Stimulated activated naive CD8-positive, alpha-beta T cell treated with anti-CD3 and anti-CD28 coated beads, Interleukin-15, Interleukin-2, amounts not matched to agents 100 ng/mL and 50 ng/mL, for 24 hours (primary cell): ENCODE results near the gene MED13L.
"Not testable (repeated sequence)": the region's sequence is repeated elsewhere in the genome, so short reads cannot be mapped to it uniquely, and the experiment has no call there.

ENCODE experiments used
- H3K27ac Mint-ChIP-seq: one replicate; pipeline ENCODE4 v1.8.0; 2021; ENCODE audit warnings: mild to moderate bottlenecking, mixed read lengths
- H3K27me3 Mint-ChIP-seq: one replicate; pipeline ENCODE4 v1.8.0; 2021; ENCODE audit warnings: mixed read lengths
- H3K36me3 Mint-ChIP-seq: one replicate; pipeline ENCODE4 v1.8.0; 2021; ENCODE audit warnings: low read depth, mixed read lengths
- H3K4me1 Mint-ChIP-seq: one replicate; pipeline ENCODE4 v1.8.0; 2021; ENCODE audit warnings: low read depth, mixed read lengths
- H3K4me3 Mint-ChIP-seq: one replicate; pipeline ENCODE4 v1.8.0; 2021; ENCODE audit warnings: mild to moderate bottlenecking, mixed read lengths
- H3K9me3 Mint-ChIP-seq: one replicate; pipeline ENCODE4 v1.8.0; 2021; ENCODE audit warnings: mixed read lengths

The MED13L gene

DNA sequence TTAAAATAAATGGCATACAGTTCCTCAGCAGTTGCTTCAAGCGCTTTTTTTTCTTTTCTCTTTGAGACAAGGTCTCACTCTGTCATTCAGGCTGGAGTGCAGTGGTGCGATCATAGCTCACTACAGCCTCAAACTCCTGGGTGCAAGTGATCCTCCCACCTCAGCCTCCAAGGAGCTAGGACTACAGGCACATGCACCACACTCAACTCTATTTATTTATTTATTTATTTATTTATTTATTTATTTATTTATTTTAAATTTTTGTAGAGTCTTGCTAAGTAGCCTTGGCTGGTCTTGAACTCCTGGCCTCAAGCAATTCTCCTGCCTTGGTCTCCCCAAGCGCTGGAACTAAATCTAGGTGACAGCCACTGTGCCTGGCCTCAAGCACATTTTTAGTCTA is 132.0 kb downstream of the MED13L start:
- no peaks in the 10 kb centered on the region for H3K27me3 Mint-ChIP-seq
- H3K4me3 Mint-ChIP-seq, result no peak overlapping the region
- H3K36me3 Mint-ChIP-seq, result no peaks in the 10 kb centered on the region
- H3K4me1 Mint-ChIP-seq, result peaks cover 53% of the 10 kb centered on the region
- H3K9me3 Mint-ChIP-seq, result no peaks in the 10 kb centered on the region
- H3K27ac Mint-ChIP-seq, result no peak overlapping the region

DNA sequence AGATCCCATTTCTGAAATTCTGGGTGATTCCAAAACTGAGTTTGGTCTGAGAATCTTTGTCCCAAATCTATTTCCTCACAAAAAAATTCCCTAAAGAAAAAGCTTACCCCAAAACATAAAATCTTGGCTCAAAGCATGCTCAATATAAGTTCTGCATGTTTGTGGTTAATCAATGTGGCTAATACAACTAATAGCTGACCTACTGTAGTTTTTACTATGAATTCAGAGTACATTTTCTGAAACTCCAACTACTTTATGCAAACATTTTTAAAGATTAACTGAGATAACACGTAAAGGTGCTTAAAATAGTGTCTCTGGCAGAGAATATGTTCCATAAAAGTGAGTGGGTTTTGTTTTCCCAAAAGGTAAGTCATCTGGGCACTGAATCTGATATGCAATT is 133.1 kb downstream of the MED13L start:
- Mint-ChIP-seq H3K9me3 (no peaks in the 10 kb centered on the region), H3K4me3 (no peak overlapping the region), H3K4me1 (peaks cover 53% of the 10 kb centered on the region), H3K27me3 (no peaks in the 10 kb centered on the region), H3K36me3 (no peaks in the 10 kb centered on the region), H3K27ac (peak overlapping the region; percentile 78)

DNA sequence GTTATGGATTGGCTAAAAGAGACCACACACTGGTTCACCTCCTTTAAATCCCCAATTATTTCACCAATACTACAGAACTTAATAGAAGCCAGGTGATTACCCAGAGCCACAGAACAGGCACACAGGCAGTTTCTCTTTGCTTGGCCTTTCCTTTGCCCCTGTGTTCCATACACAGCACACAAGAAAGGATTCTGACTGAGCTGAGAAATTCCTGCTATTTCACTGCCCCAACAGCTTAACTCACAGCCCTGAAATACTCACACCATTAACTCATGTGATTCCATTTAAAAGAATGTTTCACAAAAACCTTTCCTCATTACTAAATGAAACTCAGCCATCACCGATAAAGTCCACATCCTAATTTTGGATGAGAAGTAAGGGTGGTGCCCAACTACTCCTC is 133.6 kb downstream of the MED13L start:
- Mint-ChIP-seq H3K36me3 (no peaks in the 10 kb centered on the region), H3K27me3 (no peaks in the 10 kb centered on the region), H3K27ac (peak overlapping the region; percentile 78), H3K9me3 (no peaks in the 10 kb centered on the region), H3K4me1 (peaks cover 51% of the 10 kb centered on the region), H3K4me3 (peak overlapping the region; percentile 24)

DNA sequence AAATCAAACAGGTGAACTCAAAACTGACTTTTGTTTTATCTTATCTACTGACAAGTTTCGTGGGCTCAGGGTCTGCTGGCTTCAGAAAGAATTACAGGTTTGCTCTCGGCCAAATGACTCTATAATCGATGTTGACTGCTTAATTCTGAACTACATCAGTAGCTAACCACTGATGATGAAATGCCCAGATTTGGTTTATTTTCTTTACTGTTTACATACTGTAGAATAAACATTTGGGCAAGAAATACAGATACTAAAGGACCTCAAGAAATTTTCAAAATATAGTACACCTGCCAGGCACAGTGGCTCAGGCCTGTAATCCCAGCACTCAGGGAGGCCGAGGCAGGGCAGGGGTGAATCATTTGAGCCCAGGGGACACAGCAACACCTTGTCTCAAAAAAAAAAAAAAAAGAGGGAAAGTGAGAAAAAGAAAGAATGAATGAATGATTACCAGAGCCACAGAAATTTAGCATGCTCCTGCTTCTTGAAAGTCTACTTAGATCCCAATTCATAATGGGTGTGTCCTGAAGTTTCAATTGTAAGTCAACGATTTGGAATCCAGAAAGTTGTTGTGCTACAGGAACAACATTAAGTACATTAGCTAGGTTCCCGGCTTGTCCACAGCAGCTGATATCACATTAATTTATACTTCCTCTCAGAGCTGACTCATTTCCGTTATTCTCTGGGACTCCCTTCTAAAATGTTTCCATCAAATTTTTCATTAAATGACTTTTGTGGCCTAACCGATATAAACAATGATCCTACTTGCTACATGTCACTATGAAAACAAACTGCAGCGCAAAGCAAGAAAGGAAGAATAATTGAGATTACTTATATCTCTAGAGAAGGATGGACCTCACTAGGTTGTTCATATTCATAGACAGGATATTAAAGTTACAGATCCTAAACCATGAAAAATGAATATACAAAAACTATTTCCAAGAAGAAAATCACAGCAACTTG is 134.3 kb downstream of the MED13L start:
- no peaks in the 10 kb centered on the region for H3K27me3 Mint-ChIP-seq
- peak overlapping the region; percentile 78 for H3K27ac Mint-ChIP-seq
- no peaks in the 10 kb centered on the region for H3K36me3 Mint-ChIP-seq
- no peaks in the 10 kb centered on the region for H3K9me3 Mint-ChIP-seq
- H3K4me1 Mint-ChIP-seq, result peaks cover 53% of the 10 kb centered on the region
- H3K4me3 Mint-ChIP-seq, result peak overlapping the region; percentile 24

DNA sequence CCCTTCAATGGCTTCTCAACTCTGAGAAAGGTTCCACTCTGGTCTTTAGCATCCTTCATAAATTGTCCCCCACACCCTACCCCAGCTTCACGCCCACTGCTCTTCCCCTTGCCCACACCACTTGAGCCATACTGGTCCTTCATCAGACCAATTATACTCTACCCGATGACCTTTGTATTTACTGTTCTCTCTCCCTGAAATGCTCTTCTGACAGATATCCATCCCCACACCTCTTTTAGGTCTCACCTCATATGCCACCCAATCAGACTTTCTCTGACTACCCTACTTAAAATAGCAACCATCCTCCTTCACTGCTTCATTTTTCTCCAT is 135.7 kb downstream of the MED13L start:
- peak overlapping the region; percentile 7 for H3K27ac Mint-ChIP-seq
- no peaks in the 10 kb centered on the region for H3K36me3 Mint-ChIP-seq
- H3K4me3 Mint-ChIP-seq, result no peak overlapping the region
- H3K4me1 Mint-ChIP-seq, result peaks cover 64% of the 10 kb centered on the region
- H3K27me3 Mint-ChIP-seq, result no peaks in the 10 kb centered on the region
- H3K9me3 Mint-ChIP-seq, result no peaks in the 10 kb centered on the region

DNA sequence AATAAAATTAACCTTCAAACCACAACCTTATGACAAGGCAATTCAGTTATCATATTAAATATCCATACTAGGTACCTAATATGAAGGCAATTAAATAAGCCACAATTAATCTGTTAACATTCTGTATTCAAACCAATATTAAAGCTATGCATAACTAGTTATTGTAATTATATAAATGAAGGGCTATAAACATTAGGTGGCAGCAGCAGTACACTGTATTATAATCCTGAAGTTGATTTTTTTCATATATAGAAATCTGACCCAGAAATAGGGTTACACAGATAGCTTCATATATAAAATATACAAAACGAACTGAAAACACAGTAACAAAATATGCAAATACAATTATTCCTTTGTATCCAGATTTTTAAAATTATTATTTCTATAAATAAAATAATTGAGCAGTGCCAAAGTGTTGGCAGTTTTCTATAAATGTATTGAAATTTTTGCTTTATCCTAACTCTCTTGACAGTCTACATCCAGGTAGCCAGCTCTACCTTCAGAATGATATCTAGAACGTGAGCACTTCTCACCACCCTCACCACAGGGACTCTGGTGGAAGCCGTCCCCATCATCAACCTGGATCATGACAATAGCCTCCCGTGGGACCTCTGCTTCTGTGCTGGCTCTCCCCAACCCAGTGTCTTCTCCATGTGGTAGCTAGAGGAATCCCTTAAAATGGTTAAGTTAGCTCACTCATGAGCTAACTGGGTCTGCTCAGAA is 136.2 kb downstream of the MED13L start:
- H3K9me3 Mint-ChIP-seq, result no peaks in the 10 kb centered on the region
- H3K4me1 Mint-ChIP-seq, result peaks cover 70% of the 10 kb centered on the region
- no peak overlapping the region for H3K27ac Mint-ChIP-seq
- H3K27me3 Mint-ChIP-seq, result no peaks in the 10 kb centered on the region
- H3K4me3 Mint-ChIP-seq, result no peak overlapping the region
- no peaks in the 10 kb centered on the region for H3K36me3 Mint-ChIP-seq

DNA sequence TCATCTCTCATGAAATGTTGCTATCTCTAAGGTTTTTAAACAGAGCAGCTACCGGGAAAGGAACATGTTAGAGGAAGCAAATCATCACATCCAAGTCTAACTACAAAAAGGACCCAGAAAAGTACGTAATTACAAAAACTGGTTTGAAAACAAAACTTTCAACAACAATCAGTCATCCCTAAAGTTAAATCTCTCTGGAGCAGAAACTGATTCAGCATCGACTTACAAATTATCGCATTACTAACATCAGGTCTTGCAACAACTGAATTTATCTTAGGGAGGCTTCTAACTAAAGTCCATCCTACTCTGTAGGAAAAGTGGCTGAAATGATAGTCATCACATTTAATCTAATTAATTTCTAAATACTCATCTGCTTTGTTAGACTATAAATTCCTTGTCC is 137.0 kb downstream of the MED13L start:
- no peaks in the 10 kb centered on the region for H3K27me3 Mint-ChIP-seq
- no peaks in the 10 kb centered on the region for H3K9me3 Mint-ChIP-seq
- H3K36me3 Mint-ChIP-seq, result no peaks in the 10 kb centered on the region
- H3K27ac Mint-ChIP-seq, result no peak overlapping the region
- H3K4me3 Mint-ChIP-seq, result no peak overlapping the region
- peaks cover 77% of the 10 kb centered on the region for H3K4me1 Mint-ChIP-seq

DNA sequence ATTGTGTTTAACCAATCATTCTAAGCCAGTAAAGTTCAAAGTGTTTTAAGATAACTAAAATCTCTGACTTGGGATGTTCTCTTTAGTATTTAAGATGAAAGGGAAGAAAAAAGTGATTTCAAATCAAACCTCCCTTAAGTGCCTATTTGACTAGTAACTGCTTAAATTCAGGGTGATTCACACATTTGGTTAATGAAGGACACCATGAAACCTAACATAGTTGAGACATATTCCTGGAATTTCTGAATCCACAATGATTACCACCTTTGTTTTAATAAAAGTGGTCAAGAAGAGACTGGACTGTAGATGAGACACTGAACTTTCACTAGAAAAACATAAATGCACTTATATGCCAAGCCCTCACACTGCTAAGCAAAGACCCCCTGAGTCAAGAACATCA is 138.7 kb downstream of the MED13L start:
- H3K4me3 Mint-ChIP-seq, result no peak overlapping the region
- no peaks in the 10 kb centered on the region for H3K9me3 Mint-ChIP-seq
- H3K36me3 Mint-ChIP-seq, result no peaks in the 10 kb centered on the region
- H3K4me1 Mint-ChIP-seq, result peaks cover 81% of the 10 kb centered on the region
- H3K27ac Mint-ChIP-seq, result peak overlapping the region; percentile 71
- H3K27me3 Mint-ChIP-seq, result no peaks in the 10 kb centered on the region

DNA sequence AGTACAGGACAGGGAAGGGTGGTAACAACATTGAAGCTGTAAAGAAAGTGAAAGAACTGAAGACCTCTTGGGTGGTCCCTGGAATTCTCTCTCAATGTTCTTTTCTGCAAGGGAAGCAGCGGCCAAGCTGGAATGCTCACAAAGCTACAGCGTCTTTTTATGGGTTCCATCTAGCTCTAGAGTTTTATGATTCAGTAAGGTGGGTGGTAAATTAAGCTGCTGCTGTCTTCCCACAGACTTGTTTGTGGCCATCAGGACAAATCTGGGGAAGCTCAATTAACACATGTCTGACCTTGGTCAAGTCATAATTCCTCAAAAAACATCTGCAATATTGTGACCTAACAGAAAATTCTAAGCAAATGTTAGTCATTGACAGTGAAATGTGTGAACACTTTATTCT is 139.1 kb downstream of the MED13L start:
- Mint-ChIP-seq H3K27ac (no peak overlapping the region), H3K4me3 (no peak overlapping the region), H3K9me3 (no peaks in the 10 kb centered on the region), H3K4me1 (peaks cover 81% of the 10 kb centered on the region), H3K36me3 (no peaks in the 10 kb centered on the region), H3K27me3 (no peaks in the 10 kb centered on the region)

DNA sequence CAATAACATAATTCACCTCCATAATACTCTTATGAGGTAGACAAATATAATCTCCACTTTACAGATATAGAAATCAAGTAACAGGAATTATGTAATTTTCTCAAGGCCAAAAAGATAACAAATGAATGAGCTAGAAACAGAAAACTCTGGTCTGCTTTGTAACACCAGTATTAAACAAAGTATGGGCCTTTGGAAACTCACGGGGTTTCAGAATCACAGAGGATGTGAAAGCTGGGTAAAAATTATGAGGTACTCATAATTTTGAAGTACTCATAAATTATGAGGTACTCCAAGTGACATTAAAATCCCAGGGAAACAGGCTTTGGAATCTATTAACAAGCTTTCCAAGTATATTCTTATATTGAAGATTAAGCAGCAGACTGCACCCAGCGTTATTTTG is 140.2 kb downstream of the MED13L start:
- no peaks in the 10 kb centered on the region for H3K9me3 Mint-ChIP-seq
- peaks cover 84% of the 10 kb centered on the region for H3K4me1 Mint-ChIP-seq
- no peak overlapping the region for H3K4me3 Mint-ChIP-seq

DNA sequence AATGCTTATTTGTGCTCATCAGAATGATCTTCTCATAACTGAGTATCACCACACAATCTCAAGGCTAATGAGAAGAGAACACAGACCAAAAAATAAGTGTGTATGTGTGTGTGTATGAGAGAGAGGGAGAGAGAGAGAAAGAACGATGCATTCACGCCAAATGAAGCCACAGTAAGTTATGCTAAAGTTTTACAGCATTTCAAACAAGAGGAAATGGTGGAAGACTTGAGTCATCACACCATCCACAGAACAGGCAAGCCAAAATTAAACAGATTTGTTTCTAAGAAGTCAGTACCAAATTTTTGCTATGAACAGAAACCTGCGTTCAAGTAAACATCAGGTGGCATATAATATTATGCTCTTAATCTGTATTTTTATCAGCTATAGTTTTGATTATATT is 141.2 kb downstream of the MED13L start:
- peaks cover 78% of the 10 kb centered on the region for H3K4me1 Mint-ChIP-seq
- no peaks in the 10 kb centered on the region for H3K9me3 Mint-ChIP-seq
- H3K36me3 Mint-ChIP-seq, result no peaks in the 10 kb centered on the region
- no peaks in the 10 kb centered on the region for H3K27me3 Mint-ChIP-seq
- H3K27ac Mint-ChIP-seq, result peak overlapping the region; percentile 88
- H3K4me3 Mint-ChIP-seq, result peak overlapping the region; percentile 56

More for the DNA sequence above, 140.2 kb downstream of the MED13L start:
- no peaks in the 10 kb centered on the region for H3K27me3 Mint-ChIP-seq
- H3K27ac Mint-ChIP-seq, result peak overlapping the region; percentile 69
- H3K36me3 Mint-ChIP-seq, result no peaks in the 10 kb centered on the region

DNA sequence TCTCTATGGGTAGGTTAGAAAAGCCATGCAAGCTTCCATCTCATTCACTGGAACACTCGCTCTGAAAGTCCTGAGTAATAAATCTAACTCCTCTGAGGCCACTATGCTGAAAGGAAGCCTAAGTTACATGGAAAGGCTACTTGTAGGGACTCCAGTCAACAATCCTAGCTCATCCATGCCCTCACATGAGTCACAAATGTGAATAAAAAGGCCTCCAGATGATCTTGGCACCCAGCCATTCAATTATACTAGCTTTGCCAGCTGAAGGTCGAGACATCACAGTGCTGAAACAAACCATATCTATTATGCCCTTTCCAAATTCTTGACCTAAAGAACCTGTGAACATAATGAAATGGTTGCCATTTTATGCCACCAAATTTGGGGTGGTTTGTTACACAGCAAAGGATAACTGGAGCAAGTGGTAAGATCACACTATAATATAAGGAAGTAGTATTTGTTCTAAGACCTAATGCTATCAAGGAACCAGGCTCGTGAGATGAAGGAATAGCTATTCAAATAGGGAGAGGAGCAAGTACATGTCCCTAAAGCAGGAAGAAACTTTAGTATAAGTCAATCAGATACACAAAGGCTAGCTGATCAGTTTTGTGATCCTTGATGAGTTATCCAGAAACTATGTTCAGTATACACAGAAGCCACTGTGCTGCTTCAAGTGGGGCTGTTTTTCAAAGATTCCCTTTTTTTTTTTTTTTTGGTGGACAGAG is 142.1 kb downstream of the MED13L start:
- Mint-ChIP-seq H3K36me3 (no peaks in the 10 kb centered on the region), H3K9me3 (no peaks in the 10 kb centered on the region), H3K27me3 (no peaks in the 10 kb centered on the region), H3K4me3 (peak overlapping the region; percentile 37), H3K27ac (peak overlapping the region; percentile 88), H3K4me1 (peaks cover 85% of the 10 kb centered on the region)

DNA sequence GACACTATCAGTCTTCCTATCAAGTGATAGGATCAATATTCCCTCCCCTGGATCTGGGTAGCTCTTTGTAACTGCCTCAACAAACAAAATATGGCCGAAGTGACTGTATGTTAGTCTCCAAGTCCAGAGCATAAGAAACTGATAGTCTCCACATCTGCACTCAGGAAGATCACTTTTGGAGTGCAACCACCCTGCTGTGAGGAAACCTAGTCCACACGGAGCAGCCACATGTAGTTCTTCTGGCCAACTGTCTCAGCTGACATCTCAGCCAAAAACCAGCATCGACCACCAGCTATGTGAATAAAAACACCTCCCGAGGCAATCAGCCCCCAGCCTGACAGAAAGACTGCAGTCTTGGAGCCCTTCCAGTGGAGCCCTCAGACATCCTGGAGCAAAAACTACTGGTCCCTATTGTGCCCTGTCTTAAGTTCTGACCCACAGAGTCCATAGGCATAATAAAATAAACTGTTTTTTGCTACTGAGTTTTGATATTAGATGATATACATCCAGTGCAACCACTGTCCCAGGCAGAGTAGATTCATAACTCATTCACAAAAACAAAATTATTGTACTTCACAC is 143.8 kb downstream of the MED13L start:
- H3K4me1 Mint-ChIP-seq, result peaks cover 90% of the 10 kb centered on the region
- H3K36me3 Mint-ChIP-seq, result no peaks in the 10 kb centered on the region
- no peak overlapping the region for H3K4me3 Mint-ChIP-seq
- no peaks in the 10 kb centered on the region for H3K9me3 Mint-ChIP-seq
- H3K27me3 Mint-ChIP-seq, result no peaks in the 10 kb centered on the region
- peak overlapping the region; percentile 71 for H3K27ac Mint-ChIP-seq

DNA sequence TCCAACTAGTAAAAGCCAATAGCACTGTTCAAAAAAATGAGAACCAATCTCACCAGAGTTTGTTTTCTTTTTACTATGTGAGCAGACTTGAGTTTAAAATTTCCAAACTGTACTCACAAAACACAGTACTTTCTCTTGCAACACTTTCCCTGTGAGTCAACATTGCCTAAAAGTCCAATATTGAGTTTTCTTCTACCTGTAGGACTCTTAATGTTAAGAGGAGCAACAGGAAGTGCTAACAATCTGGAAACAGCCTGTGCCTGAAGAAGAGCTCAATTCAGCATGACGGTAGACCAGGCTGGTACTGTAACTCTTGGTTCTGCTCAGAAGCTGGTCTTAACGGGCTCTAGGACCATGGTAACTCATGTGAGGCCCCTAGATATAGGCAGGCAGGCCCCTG is 144.3 kb downstream of the MED13L start:
- H3K9me3 Mint-ChIP-seq, result no peaks in the 10 kb centered on the region
- H3K4me1 Mint-ChIP-seq, result peaks cover 89% of the 10 kb centered on the region
- no peak overlapping the region for H3K27ac Mint-ChIP-seq
- no peaks in the 10 kb centered on the region for H3K27me3 Mint-ChIP-seq
- no peaks in the 10 kb centered on the region for H3K36me3 Mint-ChIP-seq
- no peak overlapping the region for H3K4me3 Mint-ChIP-seq

DNA sequence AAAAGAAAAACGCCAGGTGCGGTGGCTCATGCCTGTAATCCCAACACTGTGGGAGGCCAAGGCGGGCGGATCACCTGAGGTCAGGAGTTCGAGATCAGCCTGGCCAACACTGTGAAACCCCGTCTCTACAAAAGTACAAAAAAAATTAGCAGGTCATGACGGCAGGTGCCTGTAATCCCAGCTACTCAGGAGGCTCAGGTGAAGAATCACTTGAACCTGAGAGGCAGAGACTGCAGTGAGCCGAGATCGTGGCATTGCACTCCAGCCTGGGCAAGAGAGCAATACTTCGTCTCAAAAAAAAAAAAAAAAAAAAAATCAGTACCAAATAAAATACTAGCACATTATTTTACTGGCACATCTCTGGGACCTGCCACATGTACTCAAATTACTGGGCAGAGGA is 145.5 kb downstream of the MED13L start:
- H3K4me1 Mint-ChIP-seq, result peaks cover 87% of the 10 kb centered on the region
- not testable (repeated sequence) for H3K27me3 Mint-ChIP-seq, H3K9me3 Mint-ChIP-seq, H3K36me3 Mint-ChIP-seq, H3K27ac Mint-ChIP-seq, H3K4me3 Mint-ChIP-seq
